ENCODE results near the gene RBPJL. TPM values are rescaled to one million over a fixed set of nuclear protein-coding genes. Genes with fewer than 3 reads are reported as not detected.

The RBPJL gene
- total and polyA plus RNA-seq, 2 of the 8 experiments (the other 6 are each of a cell fraction or from before 2014, with no cell fraction given) = 0.67 to 1.3 TPM

DNA sequence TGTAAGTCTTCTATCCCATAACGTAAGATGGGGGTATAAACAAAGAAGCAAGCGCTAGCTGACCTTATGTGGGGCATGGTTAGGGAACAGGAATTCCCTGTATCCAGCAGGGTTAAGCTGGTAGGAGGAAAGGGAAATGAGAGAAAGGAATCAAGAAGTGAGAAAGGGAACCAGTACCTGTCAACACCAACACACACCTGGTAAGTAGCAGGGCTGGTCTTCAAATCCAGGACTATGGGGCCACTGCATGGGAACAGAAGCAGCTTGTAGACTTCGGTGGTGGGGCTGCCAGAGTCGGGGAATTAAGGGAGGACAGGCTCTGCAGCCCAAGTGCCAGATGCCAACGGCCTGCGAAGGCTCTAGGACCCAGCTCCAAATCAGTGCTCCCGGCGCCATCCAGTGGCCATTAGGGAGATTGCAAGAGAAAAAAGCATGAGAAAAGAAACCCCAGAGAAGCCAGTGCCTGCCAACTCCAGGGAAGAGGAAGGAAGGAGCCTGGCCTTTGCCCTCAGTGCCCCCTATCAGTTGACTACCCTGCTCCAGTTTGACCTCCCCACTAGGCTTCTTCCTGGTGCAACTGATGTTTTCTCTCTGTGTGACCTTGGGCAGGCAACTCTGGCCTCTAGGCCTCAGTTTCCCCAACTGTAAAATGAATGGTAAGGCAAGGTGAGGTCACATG lies 15.8 kb upstream of the RBPJL start:
- Histone ChIP-seq H3K27ac (ENCODE audit: low read depth, low read length) (no peak overlapping the region), H3K27me3 (replicated peaks in 1 of 4; ENCODE audit: control insufficient read depth in 3 of 4, extremely low read depth in 1 of 4, insufficient read depth in 3 of 4, low read length in 3 of 4) (peaks cover 0 to 20% (median 11%) of the 10 kb centered on the region in 4 experiments; a peak in 6 of 7 replicates), H4K5ac (ENCODE audit: insufficient read length, low read depth, low read length) (no peak overlapping the region), H3K9me3 (ENCODE audit: insufficient read depth in 2 of 2, low read depth in 1 of 2, low read length in 1 of 2) (peaks cover 8 to 12% of the 10 kb centered on the region in 2 experiments), H3K18ac (ENCODE audit: extremely low read depth, low read length) (no peak overlapping the region), H3K36me3 (ENCODE audit: control insufficient read depth in 2 of 4, insufficient read depth in 4 of 4, low read length in 3 of 4) (0 out of 8 replicates have a peak, but pooled peaks cover 0 to 3% (median 0%) of the 10 kb centered on the region in 4 experiments), H2BK20ac (ENCODE audit: low read length) (no peak overlapping the region), H2AK5ac (ENCODE audit: low read depth, low read length) (no peak overlapping the region), H4K20me1 (replicated peaks in 1 of 2; ENCODE audit: control insufficient read depth in 1 of 2, insufficient read depth in 2 of 2, low read length in 2 of 2) (no peaks in the 10 kb centered on the region), H3K23ac (ENCODE audit: insufficient read length) (no peak overlapping the region), H3K4me2 (ENCODE audit: insufficient read depth in 1 of 2, low read depth in 2 of 2, low read length in 2 of 2) (no peak overlapping the region), H3K4me3 (ENCODE audit: extremely low read depth in 1 of 4, insufficient read depth in 2 of 4, low read depth in 3 of 4, low read length in 4 of 4) (no peak overlapping the region), H2BK120ac (replicated peaks; ENCODE audit: low read depth, low read length) (no peak overlapping the region), H3K56ac (replicated peaks; ENCODE audit: insufficient read length, low read depth, low read length) (no peak overlapping the region), H4K8ac (ENCODE audit: extremely low read depth, insufficient read depth, low read length) (no peak overlapping the region), H3K9ac (replicated peaks in 1 of 4; ENCODE audit: extremely low read depth in 1 of 4, low read depth in 3 of 4, low read length in 3 of 4) (no peak overlapping the region), H2BK12ac (ENCODE audit: low read depth, low read length) (peak overlapping the region; percentile 4; the same call in 1 of the 2 replicates), H3K4me1 (replicated peaks in 1 of 4; ENCODE audit: control insufficient read depth in 3 of 4, insufficient read depth in 4 of 4, low read length in 3 of 4) (peaks cover 0 to 3% (median 0%) of the 10 kb centered on the region in 4 experiments; a peak in 3 of 7 replicates), H3K79me1 (ENCODE audit: low read depth, low read length) (no peaks in the 10 kb centered on the region), H2AFZ (ENCODE audit: low read length) (peak overlapping the region; percentile 87), H3K23me2 (ENCODE audit: low read depth, low read length) (peaks cover 7% of the 10 kb centered on the region; the same call in 1 of the 2 replicates), H2BK5ac (ENCODE audit: low read depth, low read length) (0 out of 2 replicates have a peak overlapping the region, but pooled peaks have one; percentile 30), H3K79me2 (ENCODE audit: control insufficient read depth in 1 of 2, insufficient read depth in 2 of 2, low read length in 2 of 2) (no peaks in the 10 kb centered on the region), H3K14ac (ENCODE audit: insufficient read length) (no peak overlapping the region), H3K4ac (replicated peaks; ENCODE audit: insufficient read length, low read depth, low read length) (no peak overlapping the region), H2BK15ac (ENCODE audit: low read length) (peak overlapping the region; percentile 75; the same call in 1 of the 2 replicates), H4K91ac (replicated peaks; ENCODE audit: insufficient read length, low read length) (no peak overlapping the region)
- CTCF ChIA-PET (ENCODE audit: partially characterized antibody) = interaction anchor here (0.6 to 6.2 kb wide), 52 partner anchors 8 to 611 kb away, joined by 3 to 104 read pairs (median 4); partner anchors contain the start of genes KCNS1, MATN4, RBPJL and SEMG1
- POLR2A ChIA-PET (ENCODE audit: partially characterized antibody) = no interaction called here
- FAIRE-seq (peak; percentile 72), DNase-seq (ENCODE audit: low read depth in 1 of 2, low spot score in 2 of 2) (peak; percentile 65 to 90)
- WGBS, 2 experiments (ENCODE audit: extremely low coverage in 1 of 2, insufficient coverage in 1 of 2, insufficient read length in 1 of 2, insufficient replicate concordance in 2 of 2, low coverage in 1 of 2, low lambda C conversion rate in 2 of 2, missing lambda C conversion rate in 1 of 2) = 33% methylated on average over 8 of the region's 8 CpGs; no CpG with 5 or more reads in 1 of the 2 experiments
- TF ChIP-seq CBX5 (IDR thresholded peaks at IDR 0.05; ENCODE audit: low read depth, low read length) (no peak), SIRT6 (IDR thresholded peaks at IDR 0.05; ENCODE audit: low read length) (no peak), TEAD4 (IDR thresholded peaks at IDR 0.05; ENCODE audit: low read depth, low read length) (peak; percentile 49), JUN (IDR thresholded peaks at IDR 0.05; ENCODE audit: low read depth, low read length) (no peak), PHF8 (conservative IDR thresholded peaks at IDR 0.05; ENCODE audit: low read depth, low read length) (no peak), SP2 (IDR thresholded peaks at IDR 0.05; ENCODE audit: low read length) (no peak), TCF12 (IDR thresholded peaks at IDR 0.05; ENCODE audit: low read depth, low read length) (0 out of 2 replicates have a peak, but pooled peaks have one; percentile 50), KDM5A (IDR thresholded peaks at IDR 0.05; ENCODE audit: low read length) (no peak)
- TF ChIP-seq, protein P1, sequence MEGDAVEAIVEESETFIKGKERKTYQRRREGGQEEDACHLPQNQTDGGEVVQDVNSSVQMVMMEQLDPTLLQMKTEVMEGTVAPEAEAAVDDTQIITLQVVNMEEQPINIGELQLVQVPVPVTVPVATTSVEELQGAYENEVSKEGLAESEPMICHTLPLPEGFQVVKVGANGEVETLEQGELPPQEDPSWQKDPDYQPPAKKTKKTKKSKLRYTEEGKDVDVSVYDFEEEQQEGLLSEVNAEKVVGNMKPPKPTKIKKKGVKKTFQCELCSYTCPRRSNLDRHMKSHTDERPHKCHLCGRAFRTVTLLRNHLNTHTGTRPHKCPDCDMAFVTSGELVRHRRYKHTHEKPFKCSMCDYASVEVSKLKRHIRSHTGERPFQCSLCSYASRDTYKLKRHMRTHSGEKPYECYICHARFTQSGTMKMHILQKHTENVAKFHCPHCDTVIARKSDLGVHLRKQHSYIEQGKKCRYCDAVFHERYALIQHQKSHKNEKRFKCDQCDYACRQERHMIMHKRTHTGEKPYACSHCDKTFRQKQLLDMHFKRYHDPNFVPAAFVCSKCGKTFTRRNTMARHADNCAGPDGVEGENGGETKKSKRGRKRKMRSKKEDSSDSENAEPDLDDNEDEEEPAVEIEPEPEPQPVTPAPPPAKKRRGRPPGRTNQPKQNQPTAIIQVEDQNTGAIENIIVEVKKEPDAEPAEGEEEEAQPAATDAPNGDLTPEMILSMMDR (IDR thresholded peaks at IDR 0.05; ENCODE audit: control extremely low read depth in 1 of 3, insufficient read depth in 1 of 3, low read depth in 1 of 3, low read length in 3 of 3) = peak; percentile 66 to 97 (median 85)
- TF ChIP-seq, protein P2, sequence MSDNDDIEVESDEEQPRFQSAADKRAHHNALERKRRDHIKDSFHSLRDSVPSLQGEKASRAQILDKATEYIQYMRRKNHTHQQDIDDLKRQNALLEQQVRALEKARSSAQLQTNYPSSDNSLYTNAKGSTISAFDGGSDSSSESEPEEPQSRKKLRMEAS (IDR thresholded peaks at IDR 0.05) = no peak
